Measurements from ENCODE around the gene WBP1. TPM values are rescaled to one million over a fixed set of nuclear protein-coding genes. Genes with fewer than 3 reads are reported as not detected.

The WBP1 gene
- total RNA-seq (2022; extraction: Qiagen RNA extraction; ENCODE audit: low read depth), result 43.1 to 83.5 TPM (median 81.4 TPM) in 5 replicates

DNA sequence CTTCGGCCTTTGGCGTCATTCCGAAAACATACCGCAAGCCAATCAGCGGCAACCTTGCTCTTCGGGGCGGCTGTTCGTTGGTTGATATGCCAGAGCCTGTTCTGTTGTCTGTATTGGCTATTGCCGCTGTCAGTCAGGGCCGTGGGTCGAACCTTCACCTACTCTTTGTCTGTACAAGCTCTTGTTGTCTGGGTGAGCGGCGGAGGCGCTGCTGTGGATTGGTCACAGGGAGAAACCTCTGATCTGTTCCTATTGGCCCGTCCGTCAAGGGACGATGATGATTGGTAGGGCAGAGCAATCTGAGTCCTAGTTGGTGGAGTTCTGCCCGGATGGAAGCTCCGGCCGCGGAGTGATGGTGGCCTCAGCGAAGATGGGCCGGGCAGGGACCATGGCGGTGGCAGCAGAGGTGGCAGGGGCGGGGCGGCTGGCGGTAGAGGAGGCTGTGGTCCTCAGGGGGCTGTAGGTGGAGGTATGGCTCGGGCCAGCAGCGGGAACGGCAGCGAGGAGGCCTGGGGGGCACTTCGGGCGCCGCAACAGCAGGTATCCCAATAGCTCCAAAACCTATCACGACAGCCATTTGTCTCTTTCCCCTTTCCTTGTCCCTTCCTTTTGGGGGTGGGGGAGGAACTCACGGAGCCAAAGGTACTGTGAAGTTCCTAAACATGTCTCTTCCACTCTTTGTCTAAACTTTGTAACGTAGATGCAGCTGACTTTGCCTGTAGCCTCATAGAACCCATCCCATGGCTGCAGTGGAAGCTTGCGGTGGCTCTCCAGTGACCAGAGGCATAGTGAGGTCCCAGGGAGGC, at the start of gene WBP1:
Gene WBP1 (plus strand): TSS at position 307 of the 806 bp plus-strand sequence. CDS start 165 bp downstream, at position 472.

DNA sequence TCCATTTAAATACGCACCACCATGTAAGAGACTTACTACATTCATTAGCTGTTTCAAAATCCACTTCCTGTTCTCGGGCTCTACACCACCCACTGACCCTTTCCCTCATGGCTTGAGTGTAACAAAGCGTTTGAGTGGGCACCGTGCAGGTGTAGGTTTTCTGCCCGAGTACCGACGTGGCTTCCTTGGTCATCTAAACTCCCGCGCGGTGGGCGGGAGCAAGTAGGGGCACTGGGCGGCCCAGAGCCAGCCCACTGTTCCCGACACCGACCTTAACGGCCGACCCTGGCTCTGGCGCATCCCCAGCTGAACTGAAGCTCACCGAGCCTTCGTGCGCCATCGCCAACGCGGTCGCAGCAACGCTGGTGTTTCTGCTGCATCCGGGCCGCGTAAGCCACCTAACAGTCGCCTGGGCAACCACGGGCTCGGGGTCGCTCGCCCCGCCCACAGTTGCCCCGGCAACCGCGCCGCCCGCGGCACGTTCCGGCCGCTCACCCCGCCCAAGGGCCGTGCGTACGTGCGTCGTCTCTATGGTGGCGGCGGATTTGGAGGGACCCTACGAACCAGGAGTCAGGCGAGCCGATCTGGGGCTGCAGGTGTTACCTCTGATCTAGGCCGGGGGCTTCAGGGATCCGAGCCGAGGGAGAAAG, 36.9 kb upstream of the WBP1 start, which contains the start of the genes C2orf81 and WDR54:
Gene C2orf81 (minus strand): TSS at position 399 of the 650 bp plus-strand sequence. CDS start 59 bp downstream, at position 340.
Gene WDR54 (plus strand): TSS at position 510 of the 650 bp plus-strand sequence. CDS start 424 bp downstream, outside the sequence.

GRCh38 chr2:74441690-74442482, 16.4 kb upstream of the WBP1 start, which contains the start of gene RTKN:
Gene RTKN (minus strand): TSS chr2:74441937. CDS start chr2:74441816, 121 bp downstream.

GRCh38 chr2:74454654-74455511, 3.4 kb upstream of the WBP1 start, which contains the start of gene INO80B:
Gene INO80B (plus strand): TSS chr2:74455087. CDS start chr2:74455117, 30 bp downstream.

DNA sequence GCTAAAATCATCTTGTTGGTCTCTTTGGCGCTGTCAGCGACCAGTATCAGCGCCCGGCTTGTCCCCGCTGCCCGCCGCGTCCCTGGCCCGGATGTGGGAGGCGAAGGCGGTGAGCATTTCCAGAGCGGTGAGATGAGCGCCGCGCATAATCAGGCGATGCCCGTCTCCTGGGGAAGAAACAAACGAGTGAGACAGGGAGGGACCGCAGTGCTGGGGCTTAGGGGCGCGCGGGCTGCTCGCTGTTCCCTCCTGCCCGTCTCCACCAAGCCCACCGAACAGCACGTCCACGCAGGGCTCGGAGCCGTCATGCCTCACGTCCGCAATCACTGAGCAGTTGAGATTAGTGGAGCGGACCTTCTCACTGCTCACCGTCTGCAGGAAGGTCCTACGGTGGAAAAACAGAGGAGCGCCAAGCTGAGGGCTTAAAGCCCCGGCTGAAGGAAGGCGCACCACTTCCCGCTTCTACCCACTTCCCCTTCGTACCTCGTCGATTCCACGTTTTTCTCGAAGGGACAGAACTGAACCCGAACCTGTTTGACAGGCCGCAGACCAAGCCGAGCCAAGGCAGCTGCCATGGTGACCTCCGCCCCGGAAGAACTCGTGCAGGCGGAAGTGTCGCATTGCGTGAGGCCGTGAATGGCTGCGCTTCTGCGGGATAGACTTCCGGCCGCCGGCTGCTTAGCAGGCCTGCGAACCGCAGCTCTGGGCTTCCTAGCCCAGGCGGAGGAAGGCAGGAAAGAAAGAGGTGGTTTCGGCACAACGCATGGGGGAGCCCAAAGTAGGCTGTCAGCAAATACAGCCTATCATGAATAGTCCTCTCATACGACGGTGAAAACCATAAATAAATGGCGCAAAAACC, 14.1 kb downstream of the WBP1 start, which contains the start of gene MRPL53:
Gene MRPL53 (minus strand): TSS at position 595 of the 859 bp plus-strand sequence. CDS start 20 bp downstream, at position 575.

GRCh38 chr2:74482801-74483674, 24.8 kb downstream of the WBP1 start, which contains the start of the genes CCDC142 and TTC31:
Gene CCDC142 (minus strand): TSS chr2:74482998. CDS start chr2:74482837, 161 bp downstream.
Gene TTC31 (plus strand): TSS chr2:74483081. CDS start chr2:74483096, 15 bp downstream.

GRCh38 chr2:74499267-74499939, 41.2 kb downstream of the WBP1 start, which contains the start of gene LBX2:
Gene LBX2 (minus strand): TSS chr2:74499603. CDS start chr2:74499537, 66 bp downstream.

DNA sequence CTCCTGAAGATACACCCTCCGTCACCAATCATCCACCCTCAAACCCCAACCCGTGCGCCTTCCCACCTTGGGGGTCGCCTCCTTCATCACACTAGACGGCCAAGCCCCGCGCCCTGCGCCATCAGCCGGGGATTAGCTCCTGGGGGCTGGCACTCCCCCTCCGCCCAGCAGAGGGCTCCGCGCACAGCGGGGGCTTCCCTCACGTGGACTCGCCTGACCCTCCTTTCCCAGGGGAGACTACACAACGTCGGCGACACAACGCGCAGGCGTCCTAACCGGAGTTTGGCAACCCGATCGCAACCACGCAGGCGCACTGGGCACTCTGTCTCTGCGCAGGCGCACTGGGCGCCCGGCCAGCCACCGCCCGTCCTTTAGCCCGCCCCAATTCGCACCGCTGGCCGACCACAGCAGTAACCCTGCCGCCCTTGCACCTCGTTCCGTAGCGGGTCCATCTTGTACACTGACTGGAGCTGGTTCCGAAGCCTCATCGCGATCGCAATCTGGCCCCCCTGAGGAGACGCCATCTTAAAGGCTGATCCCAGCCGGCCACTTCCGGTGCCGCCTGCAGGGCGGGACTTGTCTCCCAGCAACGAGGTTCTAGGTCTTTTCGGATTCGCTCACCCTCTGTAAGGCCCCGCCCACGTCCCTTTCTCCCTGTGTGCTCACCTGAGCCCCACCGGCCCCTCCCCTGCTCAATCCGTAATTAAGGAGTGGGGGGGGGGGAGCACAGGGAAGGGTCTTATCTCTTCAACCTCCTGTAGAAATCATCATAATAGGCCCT, 49.1 kb downstream of the WBP1 start, which contains the start of gene PCGF1:
Gene PCGF1 (minus strand): TSS at position 551 of the 781 bp plus-strand sequence. CDS start 27 bp downstream, at position 524.

Other genes starting within 250 kb of the WBP1 start
- gene SLC4A5, start 115.0 kb upstream of the WBP1 start, total RNA-seq (2022; extraction: Qiagen RNA extraction; ENCODE audit: low read depth), result 0.11 to 0.69 TPM (median 0.63 TPM) in 5 replicates
- 107 to 172 TPM (median 149 TPM) in 5 replicates for gene DCTN1, start 78.1 kb upstream of the WBP1 start, total RNA-seq (2022; extraction: Qiagen RNA extraction; ENCODE audit: low read depth)
- 2.1 to 3.7 TPM (median 3.0 TPM) in 5 replicates for gene C2orf81, start 36.8 kb upstream of the WBP1 start, total RNA-seq (2022; extraction: Qiagen RNA extraction; ENCODE audit: low read depth)
- gene WDR54, start 36.7 kb upstream of the WBP1 start, total RNA-seq (2022; extraction: Qiagen RNA extraction; ENCODE audit: low read depth), result 63.6 to 93.1 TPM (median 85.8 TPM) in 5 replicates
- 15.5 to 29.0 TPM (median 23.7 TPM) in 5 replicates for gene RTKN, start 16.5 kb upstream of the WBP1 start, total RNA-seq (2022; extraction: Qiagen RNA extraction; ENCODE audit: low read depth)
- gene INO80B, start 3.4 kb upstream of the WBP1 start, total RNA-seq (2022; extraction: Qiagen RNA extraction; ENCODE audit: low read depth), result 48.5 to 61.5 TPM (median 59.0 TPM) in 5 replicates
- 30.7 to 57.7 TPM (median 50.7 TPM) in 5 replicates for gene MOGS, start 6.9 kb downstream of the WBP1 start, total RNA-seq (2022; extraction: Qiagen RNA extraction; ENCODE audit: low read depth)
- gene MRPL53, start 14.2 kb downstream of the WBP1 start, total RNA-seq (2022; extraction: Qiagen RNA extraction; ENCODE audit: low read depth), result 106 to 146 TPM (median 137 TPM) in 5 replicates
- 9.7 to 17.8 TPM (median 13.6 TPM) in 5 replicates for gene CCDC142, start 24.6 kb downstream of the WBP1 start, total RNA-seq (2022; extraction: Qiagen RNA extraction; ENCODE audit: low read depth)
- gene TTC31, start 24.6 kb downstream of the WBP1 start, total RNA-seq (2022; extraction: Qiagen RNA extraction; ENCODE audit: low read depth), result 13.0 to 21.2 TPM (median 16.6 TPM) in 5 replicates
- 2.2 to 4.3 TPM (median 3.3 TPM) in 5 replicates for gene LBX2, start 41.2 kb downstream of the WBP1 start, total RNA-seq (2022; extraction: Qiagen RNA extraction; ENCODE audit: low read depth)
- 28.0 to 41.4 TPM (median 33.8 TPM) in 5 replicates for gene PCGF1, start 49.3 kb downstream of the WBP1 start, total RNA-seq (2022; extraction: Qiagen RNA extraction; ENCODE audit: low read depth)
- gene TLX2, start 56.0 kb downstream of the WBP1 start, total RNA-seq (2022; extraction: Qiagen RNA extraction; ENCODE audit: low read depth), result 0.15 to 0.74 TPM (median 0.21 TPM) in 5 replicates
- 0.09 to 0.49 TPM (median 0.20 TPM) in 3 of 5 replicates, not detected in the others for gene DQX1, start 67.8 kb downstream of the WBP1 start, total RNA-seq (2022; extraction: Qiagen RNA extraction; ENCODE audit: low read depth)
- gene AUP1, start 71.3 kb downstream of the WBP1 start, total RNA-seq (2022; extraction: Qiagen RNA extraction; ENCODE audit: low read depth), result 161 to 256 TPM (median 248 TPM) in 5 replicates
- 24.5 to 44.4 TPM (median 40.0 TPM) in 5 replicates for gene HTRA2, start 71.5 kb downstream of the WBP1 start, total RNA-seq (2022; extraction: Qiagen RNA extraction; ENCODE audit: low read depth)
- gene LOXL3, start 95.5 kb downstream of the WBP1 start, total RNA-seq (2022; extraction: Qiagen RNA extraction; ENCODE audit: low read depth), result 0.27 to 1.1 TPM (median 0.58 TPM) in 5 replicates
- 3.9 to 6.2 TPM (median 4.7 TPM) in 5 replicates for gene DOK1, start 96.3 kb downstream of the WBP1 start, total RNA-seq (2022; extraction: Qiagen RNA extraction; ENCODE audit: low read depth)
- not detected in 5 replicates for gene M1AP, start 189.9 kb downstream of the WBP1 start, total RNA-seq (2022; extraction: Qiagen RNA extraction; ENCODE audit: low read depth)
- 7.2 to 13.3 TPM (median 10.9 TPM) in 5 replicates for gene SEMA4F, start 195.8 kb downstream of the WBP1 start, total RNA-seq (2022; extraction: Qiagen RNA extraction; ENCODE audit: low read depth)

Data from A549 treated with ZK216348 at 1 μM for 4 hours (cell line).